Measurements from ENCODE around the gene SKOR1.

The SKOR1 gene

GRCh38 chr15:67852418-67852817 lies 27.1 kb downstream of the SKOR1 start:
- DNase-seq (ENCODE audit: low read depth in 2 of 2), result no peak

- no peak for DNase-seq (ENCODE audit: low read depth in 2 of 2)
Observed at GRCh38 chr15:67853454-67853853, 28.1 kb downstream of the SKOR1 start.

GRCh38 chr15:67854358-67854757 lies 29.0 kb downstream of the SKOR1 start:
- no peak for DNase-seq (ENCODE audit: low read depth in 2 of 2)

- no peak for DNase-seq (ENCODE audit: low read depth in 2 of 2)
Observed at GRCh38 chr15:67855842-67856241, 30.5 kb downstream of the SKOR1 start.

GRCh38 chr15:67857220-67857619 lies 31.9 kb downstream of the SKOR1 start:
- no peak for DNase-seq (ENCODE audit: low read depth in 2 of 2)

GRCh38 chr15:67859331-67859946 lies 34.1 kb downstream of the SKOR1 start:
- no peak for DNase-seq (ENCODE audit: low read depth in 2 of 2)

GRCh38 chr15:67861983-67862382 lies 36.7 kb downstream of the SKOR1 start:
- no peak for DNase-seq (ENCODE audit: low read depth in 2 of 2)

GRCh38 chr15:67862750-67863441 lies 37.6 kb downstream of the SKOR1 start:
- DNase-seq (ENCODE audit: low read depth in 2 of 2), result no peak

- peak in 1 of 2 donors; percentile 47 for DNase-seq (ENCODE audit: low read depth in 2 of 2)
Observed at GRCh38 chr15:67863442-67863987, 38.2 kb downstream of the SKOR1 start.

- DNase-seq (ENCODE audit: low read depth in 2 of 2), result no peak
Observed at GRCh38 chr15:67865331-67865730, 40.0 kb downstream of the SKOR1 start.

- no peak for DNase-seq (ENCODE audit: low read depth in 2 of 2)
Observed at GRCh38 chr15:67865766-67866165, 40.5 kb downstream of the SKOR1 start.

- no peak for DNase-seq (ENCODE audit: low read depth in 2 of 2)
Observed at GRCh38 chr15:67869701-67870100, 44.4 kb downstream of the SKOR1 start.

- no peak for DNase-seq (ENCODE audit: low read depth in 2 of 2)
Observed at GRCh38 chr15:67870868-67871408, 45.6 kb downstream of the SKOR1 start.

GRCh38 chr15:67873777-67874176 lies 48.5 kb downstream of the SKOR1 start:
- DNase-seq (ENCODE audit: low read depth in 2 of 2), result no peak

GRCh38 chr15:67878712-67879206 lies 53.5 kb downstream of the SKOR1 start:
- no peak for DNase-seq (ENCODE audit: low read depth in 2 of 2)

- no peak for DNase-seq (ENCODE audit: low read depth in 2 of 2)
Observed at GRCh38 chr15:67879440-67880129, 54.3 kb downstream of the SKOR1 start.

GRCh38 chr15:67880651-67881182 lies 55.4 kb downstream of the SKOR1 start:
- no peak for DNase-seq (ENCODE audit: low read depth in 2 of 2)

GRCh38 chr15:67882487-67883233 lies 57.4 kb downstream of the SKOR1 start:
- no peak for DNase-seq (ENCODE audit: low read depth in 2 of 2)

- DNase-seq (ENCODE audit: low read depth in 2 of 2), result no peak
Observed at GRCh38 chr15:67883234-67883773, 58.0 kb downstream of the SKOR1 start.

GRCh38 chr15:67884009-67884408 lies 58.7 kb downstream of the SKOR1 start:
- DNase-seq (ENCODE audit: low read depth in 2 of 2), result no peak

All from activated CD8-positive, alpha-beta memory T cell treated with anti-CD3 and anti-CD28 coated beads for 4 hours (primary cell).